IMR-90 (cell line): ENCODE measurements around the gene ARID4A. TPM values are rescaled to one million over a fixed set of nuclear protein-coding genes. Genes with fewer than 3 reads are reported as not detected.

ENCODE experiments used
- ATAC-seq: fragments of 200-7000 bp; cut with Tn5 transposase; 2 replicates; pipeline ENCODE4 v1.9.1; 2020; ENCODE audit warnings: low read depth, mild to moderate bottlenecking, moderate library complexity
- BruUV-seq: library from RNA; stranded (reverse); fragments of 400-500 nt; replicated peaks from 2 replicates; lab custom pipeline; 2021; lab: Mats Ljungman, UMichigan
- CTCF ChIA-PET: fragments of 300-600 bp; formaldehyde crosslinking; extraction: SDS; loops from one replicate; lab custom pipeline; 2021; ENCODE audit warnings: antibody characterized with exemption; lab: Yijun Ruan, JAX
- POLR2A ChIA-PET: fragments of 300-600 bp; sonication (Branson Sonifier 250); formaldehyde crosslinking; loops from one replicate; lab custom pipeline; 2022; ENCODE audit warnings: antibody characterized with exemption; ENCODE audit not compliant: unreplicated experiment; lab: Charles Lee
- DNase-seq: peaks from one replicate; pipeline ENCODE4 v3.0.0; 2013
- H2AFZ ChIP-seq: replicated peaks from 2 replicates; pipeline ENCODE3; 2013; ENCODE audit warnings: low read length, mild to moderate bottlenecking; ENCODE audit not compliant: poor library complexity
- H2AK5ac ChIP-seq: 2 replicates; pipeline ENCODE4 v1.6.1; 2013; ENCODE audit warnings: low read depth, low read length, inconsistent platforms
- H2AK9ac ChIP-seq: replicated peaks from 2 replicates; pipeline ENCODE3; 2013; ENCODE audit warnings: mild to moderate bottlenecking, low read depth, low read length, moderate library complexity; ENCODE audit not compliant: poor library complexity
- H2BK120ac ChIP-seq: 2 replicates; pipeline ENCODE4 v1.6.1; 2013; ENCODE audit warnings: low read depth, low read length, inconsistent platforms
- H2BK15ac ChIP-seq: 3 replicates; pipeline ENCODE4 v1.6.1; 2013; ENCODE audit warnings: low read depth, low read length, inconsistent platforms
- H2BK20ac ChIP-seq: 2 replicates; pipeline ENCODE4 v1.6.1; 2013; ENCODE audit warnings: low read depth, mild to moderate bottlenecking, inconsistent platforms, low read length, moderate library complexity
- H2BK5ac ChIP-seq: 2 replicates; pipeline ENCODE4 v1.6.1; 2013; ENCODE audit warnings: mild to moderate bottlenecking, low read depth, low read length, inconsistent platforms; ENCODE audit not compliant: poor library complexity, severe bottlenecking
- H3K14ac ChIP-seq: replicated peaks from 2 replicates; pipeline ENCODE4 v1.6.1; 2013; ENCODE audit warnings: low read depth, low read length, inconsistent platforms
- H3K18ac ChIP-seq: 2 replicates; pipeline ENCODE4 v1.6.1; 2013; ENCODE audit warnings: low read depth, low read length, control low read depth
- H3K23ac ChIP-seq: 2 replicates; pipeline ENCODE4 v1.6.1; 2013; ENCODE audit warnings: low read depth, low read length, inconsistent platforms
- H3K27ac ChIP-seq: 2 replicates; pipeline ENCODE4 v1.5.1; 2013; ENCODE audit warnings: mild to moderate bottlenecking, control low read depth, low read length; ENCODE audit not compliant: insufficient read depth
- H3K27me3 ChIP-seq: 2 replicates; pipeline ENCODE4 v1.6.1; 2013; ENCODE audit warnings: low read length; ENCODE audit not compliant: control insufficient read depth, insufficient read depth
- H3K36me3 ChIP-seq: 2 replicates; pipeline ENCODE4 v1.6.1; 2013; ENCODE audit warnings: low read length, mixed read lengths; ENCODE audit not compliant: control insufficient read depth, insufficient read depth
- H3K4ac ChIP-seq: 2 replicates; pipeline ENCODE4 v1.6.1; 2013; ENCODE audit warnings: low read depth, low read length, inconsistent platforms
- H3K4me1 ChIP-seq: 2 replicates; pipeline ENCODE4 v1.6.1; 2013; ENCODE audit warnings: low read length, mixed read lengths; ENCODE audit not compliant: control insufficient read depth, insufficient read depth
- H3K4me2 ChIP-seq: 2 replicates; pipeline ENCODE4 v1.6.1; 2013; ENCODE audit warnings: low read depth, mild to moderate bottlenecking, control low read depth, low read length, moderate library complexity
- H3K4me3 ChIP-seq: 2 replicates; pipeline ENCODE4 v1.5.1; 2013; ENCODE audit warnings: low read depth, mild to moderate bottlenecking, control low read depth, low read length, moderate library complexity; ENCODE audit not compliant: insufficient read depth
- H3K56ac ChIP-seq: 2 replicates; pipeline ENCODE4 v1.6.1; 2013; ENCODE audit warnings: low read length, inconsistent platforms; ENCODE audit not compliant: insufficient read depth; ENCODE audit errors: extremely low read depth
- H3K79me1 ChIP-seq, 2 experiments: 2 replicates each; pipeline ENCODE4 v1.6.1; 2013; ENCODE audit warnings: low read length in 2 of 2, inconsistent platforms in 1 of 2, low read depth in 1 of 2
- H3K9ac ChIP-seq: 2 replicates; pipeline ENCODE4 v1.6.1; 2013; ENCODE audit warnings: low read depth, low read length, control low read depth
- H3K9me1 ChIP-seq: 2 replicates; pipeline ENCODE4 v1.6.1; 2013; ENCODE audit warnings: low read length, inconsistent platforms; ENCODE audit not compliant: insufficient read depth
- H3K9me3 ChIP-seq: 2 replicates; pipeline ENCODE4 v1.6.1; 2013; ENCODE audit warnings: low read length; ENCODE audit not compliant: control insufficient read depth, insufficient read depth
- H4K20me1 ChIP-seq: 2 replicates; pipeline ENCODE4 v1.6.1; 2013; ENCODE audit warnings: low read length, inconsistent platforms; ENCODE audit not compliant: insufficient read depth
- H4K5ac ChIP-seq: 2 replicates; pipeline ENCODE4 v1.6.1; 2013; ENCODE audit warnings: mild to moderate bottlenecking, low read depth, low read length, control low read depth
- H4K8ac ChIP-seq, 2 experiments: 2 replicates each; pipeline ENCODE4 v1.6.1; 2013; ENCODE audit warnings: low read depth in 2 of 2, low read length in 2 of 2, control low read depth in 1 of 2, inconsistent platforms in 1 of 2
- H4K91ac ChIP-seq: 2 replicates; pipeline ENCODE4 v1.6.1; 2013; ENCODE audit warnings: low read depth, low read length, inconsistent platforms; ENCODE audit not compliant: insufficient read depth
- MAZ ChIP-seq: IDR thresholded peaks from 2 replicates; pipeline ENCODE4 v1.6.1; 2012; ENCODE audit warnings: low read depth, mild to moderate bottlenecking, low read length, improper control_type of control experiment, moderate library complexity, borderline replicate concordance
- NFE2L2 ChIP-seq: fragments of 150-350 bp; IDR thresholded peaks from 2 replicates; pipeline ENCODE4 v1.6.1; 2016; ENCODE audit warnings: low read depth, mild to moderate bottlenecking, low read length
- RCOR1 ChIP-seq: IDR thresholded peaks from 2 replicates; pipeline ENCODE4 v1.6.1; 2012; ENCODE audit warnings: mild to moderate bottlenecking, low read length, improper control_type of control experiment; ENCODE audit not compliant: insufficient replicate concordance
- RFX5 ChIP-seq: IDR thresholded peaks from 2 replicates; pipeline ENCODE4 v1.8.0; 2012; ENCODE audit warnings: low read depth, mild to moderate bottlenecking, low read length, moderate library complexity
- SMC3 ChIP-seq: fragments of 150-350 bp; IDR thresholded peaks from 2 replicates; pipeline ENCODE4 v1.6.1; 2016; ENCODE audit warnings: low read depth, mild to moderate bottlenecking, antibody characterized with exemption, low read length, moderate library complexity
- WGBS, 2 experiments: methylation state at CpG; one replicate each; pipeline versions ENCODE4 v1.1.5 to v1.1.7; 2013; ENCODE audit warnings: missing lambda C conversion rate in 2 of 2; ENCODE audit not compliant: insufficient read length in 1 of 2; ENCODE audit errors: extremely low coverage in 2 of 2; 5-methylcytosine and 5-hydroxymethylcytosine counted together
- dilution Hi-C: fragments of 300-500 bp; cut with HindIII; formaldehyde crosslinking; loops from one replicate; pipeline ENCODE4 v1.14.3; 2018; ENCODE audit warnings: low sequenced_read_pairs; ENCODE audit not compliant: unreplicated experiment
- in situ Hi-C: fragments of 300-500 bp; cut with MboI; formaldehyde crosslinking; loops from 3 replicates; pipeline ENCODE4 v1.14.3; 2019; ENCODE audit warnings: low sequenced_read_pairs, inconsistent platforms, mixed read lengths
- intact Hi-C: fragments of 100-400 bp; cut with micrococcal nuclease; formaldehyde crosslinking; loops from 2 replicates; pipeline ENCODE4 v1.10.0; 2022
- polyA plus RNA-seq, 3 experiments: library from polyadenylated mRNA; depleted of rRNA; stranded (reverse); fragments of >200 nt; gene quantifications; 2 replicates each; pipeline ENCODE4 v1.2.3, GENCODE V29; 2012; ENCODE audit warnings: low replicate concordance in 1 of 3
- total RNA-seq: library from RNA; depleted of rRNA; stranded (reverse); fragments of >200 nt; gene quantifications from 2 replicates; pipeline ENCODE4 v1.2.3, GENCODE V29; 2012
- TF ChIP-seq, protein P1 (sequence below): conservative IDR thresholded peaks from 2 replicates; pipeline ENCODE4 v1.5.1; 2012; ENCODE audit warnings: mild to moderate bottlenecking, low read depth, low read length, improper control_type of control experiment

ARID4A gene
- total and polyA plus RNA-seq, 2 of the 4 experiments (the other 2 are of a cell fraction) = 3.3 to 3.8 TPM

DNA sequence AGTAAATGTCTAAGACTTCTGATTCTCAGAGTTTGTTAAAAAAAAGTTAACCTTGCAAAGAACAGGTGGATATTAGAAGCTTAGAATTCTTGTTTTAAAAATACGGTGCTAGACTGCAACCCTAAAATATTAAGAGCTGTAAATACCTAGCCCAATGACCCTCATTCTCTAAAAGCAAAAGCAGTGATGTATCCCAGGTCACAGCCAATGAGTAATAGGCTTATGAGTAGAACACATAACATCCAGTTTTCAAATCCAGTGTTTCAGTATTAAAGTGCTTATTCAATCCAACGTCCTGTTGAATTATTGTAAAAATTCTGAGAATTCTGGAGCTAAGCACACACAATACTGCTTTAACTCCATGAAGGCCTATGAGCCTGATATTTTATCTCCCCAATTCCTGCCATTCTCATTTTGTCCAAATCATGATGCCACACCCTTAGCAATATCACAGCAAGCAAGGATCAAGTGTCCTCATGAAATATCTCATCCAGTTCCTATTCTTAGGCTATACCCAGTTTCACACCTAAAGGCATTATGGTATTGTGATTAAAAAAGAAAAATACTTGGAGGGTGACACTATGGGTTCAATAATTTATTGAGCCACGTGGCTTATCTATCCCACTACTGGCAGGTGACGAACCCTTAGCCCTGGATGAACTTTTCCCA lies 15.3 kb upstream of the ARID4A start:
- H3K4me2 ChIP-seq = no peak overlapping the region
- no CpG with 5 or more reads among the region's 4 CpGs for WGBS, 2 experiments
- no peak overlapping the region for H3K56ac ChIP-seq
- H3K4me1 ChIP-seq = peaks cover 1% of the 10 kb centered on the region; the same call in 1 of the 2 replicates
- no peaks in the 10 kb centered on the region for H3K9me3 ChIP-seq
- CTCF ChIA-PET = no interaction called here
- no peak overlapping the region for H4K8ac ChIP-seq
- TF ChIP-seq MAZ (no peak), SMC3 (no peak), RCOR1 (no peak), RFX5 (no peak), NFE2L2 (no peak)
- TF ChIP-seq, protein P1, sequence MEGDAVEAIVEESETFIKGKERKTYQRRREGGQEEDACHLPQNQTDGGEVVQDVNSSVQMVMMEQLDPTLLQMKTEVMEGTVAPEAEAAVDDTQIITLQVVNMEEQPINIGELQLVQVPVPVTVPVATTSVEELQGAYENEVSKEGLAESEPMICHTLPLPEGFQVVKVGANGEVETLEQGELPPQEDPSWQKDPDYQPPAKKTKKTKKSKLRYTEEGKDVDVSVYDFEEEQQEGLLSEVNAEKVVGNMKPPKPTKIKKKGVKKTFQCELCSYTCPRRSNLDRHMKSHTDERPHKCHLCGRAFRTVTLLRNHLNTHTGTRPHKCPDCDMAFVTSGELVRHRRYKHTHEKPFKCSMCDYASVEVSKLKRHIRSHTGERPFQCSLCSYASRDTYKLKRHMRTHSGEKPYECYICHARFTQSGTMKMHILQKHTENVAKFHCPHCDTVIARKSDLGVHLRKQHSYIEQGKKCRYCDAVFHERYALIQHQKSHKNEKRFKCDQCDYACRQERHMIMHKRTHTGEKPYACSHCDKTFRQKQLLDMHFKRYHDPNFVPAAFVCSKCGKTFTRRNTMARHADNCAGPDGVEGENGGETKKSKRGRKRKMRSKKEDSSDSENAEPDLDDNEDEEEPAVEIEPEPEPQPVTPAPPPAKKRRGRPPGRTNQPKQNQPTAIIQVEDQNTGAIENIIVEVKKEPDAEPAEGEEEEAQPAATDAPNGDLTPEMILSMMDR = no peak
- H3K18ac ChIP-seq = no peak overlapping the region
- POLR2A ChIA-PET = no interaction called here
- no peak for DNase-seq
- no peak overlapping the region for H3K27ac ChIP-seq
- in situ Hi-C loops = no loop called here
- dilution Hi-C loops = no loop called here
- H4K20me1 ChIP-seq = peaks cover 5% of the 10 kb centered on the region; the same call in 1 of the 2 replicates
- H3K9me1 ChIP-seq = no peaks in the 10 kb centered on the region
- no peak overlapping the region for H2BK120ac ChIP-seq
- no peak overlapping the region for H2BK15ac ChIP-seq
- BruUV-seq = no TSS peak
- H3K9ac ChIP-seq = no peak overlapping the region
- no peak overlapping the region for H3K14ac ChIP-seq
- no peak overlapping the region for H3K4me3 ChIP-seq
- intact Hi-C loops = no loop called here
- no peak overlapping the region for H2BK20ac ChIP-seq
- H3K79me1 ChIP-seq = peaks cover 25 to 45% of the 10 kb centered on the region in 2 experiments
- H2AK9ac ChIP-seq = no peak overlapping the region
- H2AFZ ChIP-seq = no peak overlapping the region
- H2AK5ac ChIP-seq = no peak overlapping the region
- no peaks in the 10 kb centered on the region for H3K27me3 ChIP-seq
- no peak overlapping the region for H3K23ac ChIP-seq
- H4K5ac ChIP-seq = no peak overlapping the region
- H3K36me3 ChIP-seq = peaks cover 30% of the 10 kb centered on the region
- no peak overlapping the region for H3K4ac ChIP-seq
- ATAC-seq = no peak
- no peak overlapping the region for H4K91ac ChIP-seq
- no peak overlapping the region for H2BK5ac ChIP-seq
